Activated T-helper 1 cell treated with anti-CD3 and anti-CD28 coated beads, Interleukin-2, amount 50 U/mL, for 16 hours (primary cell): Measurements from ENCODE around the gene MORC1.
"Not testable (repeated sequence)": the region's sequence is repeated elsewhere in the genome, so short reads cannot be mapped to it uniquely, and the experiment has no call there.

Source experiments
- DNase-seq, 2 donors: peaks; one replicate each; pipeline ENCODE4 v3.0.0-alpha.2; 2020; ENCODE audit warnings: low read depth in 1 of 2, low spot score in 1 of 2

Gene MORC1

DNA sequence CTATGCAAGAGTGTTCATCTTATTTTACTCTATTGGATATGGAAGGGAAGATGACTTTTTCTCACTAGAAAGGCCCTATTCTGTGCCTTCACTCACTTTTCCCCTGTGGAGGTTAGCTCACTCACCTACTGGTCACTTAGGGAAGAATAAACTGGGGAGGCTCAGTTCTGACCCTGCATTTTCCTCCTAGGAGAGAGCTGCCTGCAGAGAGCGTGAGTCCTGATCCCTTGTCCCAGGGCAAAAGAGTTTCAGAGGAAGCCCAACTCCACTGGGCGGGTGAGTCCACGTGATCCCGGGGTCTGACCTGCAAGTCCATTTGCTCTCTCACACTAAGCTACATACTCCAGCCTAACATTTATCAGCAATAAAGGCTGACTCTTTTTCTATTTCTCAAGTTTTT, 8.4 kb downstream of the MORC1 start:
- DNase-seq: no peak

DNA sequence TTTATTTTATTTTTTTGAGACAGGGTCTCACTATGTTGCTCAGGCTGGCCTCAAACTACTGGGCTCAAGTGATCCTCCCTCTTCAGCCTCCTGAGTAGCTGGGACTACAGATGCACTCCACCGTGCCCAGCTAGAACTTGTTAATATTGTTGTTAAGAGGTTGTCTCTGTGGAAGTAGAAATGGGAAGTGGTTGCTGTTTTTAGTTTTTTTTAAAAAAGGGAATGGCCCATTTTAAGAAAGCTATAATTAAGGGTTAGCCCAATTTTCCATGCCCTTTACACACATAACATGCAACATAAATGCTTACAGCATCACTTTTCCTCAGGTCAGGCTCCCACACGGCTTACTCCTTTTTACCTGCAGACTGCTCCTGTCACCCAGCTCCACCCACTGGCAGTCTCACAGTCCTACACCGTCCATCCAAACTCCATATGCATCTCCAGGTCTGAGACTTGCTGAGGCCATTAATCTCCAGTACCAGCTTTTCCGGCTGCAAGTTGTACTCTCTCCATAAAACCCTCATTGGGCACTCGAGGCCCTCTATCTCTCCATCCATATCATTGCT, 19.8 kb downstream of the MORC1 start:
- no peak for DNase-seq

DNA sequence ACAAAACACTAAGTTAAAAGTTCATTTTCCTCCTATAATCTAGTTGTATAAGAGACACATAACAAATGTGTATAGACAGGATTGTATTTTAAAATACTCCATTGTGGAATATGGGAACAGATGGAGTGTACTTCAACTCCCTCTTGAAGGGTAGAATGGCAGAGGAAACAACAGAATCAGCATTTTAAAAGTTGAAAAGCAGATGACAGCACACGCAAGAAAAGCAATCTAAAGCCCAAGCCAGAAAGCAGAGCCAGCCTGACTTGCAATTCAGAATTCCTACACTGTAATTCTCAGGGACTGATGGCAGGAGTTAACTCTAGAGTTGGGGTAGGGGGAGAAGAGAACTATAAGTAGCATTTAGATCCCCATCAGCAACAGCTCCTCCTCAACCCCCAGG, 22.8 kb downstream of the MORC1 start:
- DNase-seq: no peak

DNA sequence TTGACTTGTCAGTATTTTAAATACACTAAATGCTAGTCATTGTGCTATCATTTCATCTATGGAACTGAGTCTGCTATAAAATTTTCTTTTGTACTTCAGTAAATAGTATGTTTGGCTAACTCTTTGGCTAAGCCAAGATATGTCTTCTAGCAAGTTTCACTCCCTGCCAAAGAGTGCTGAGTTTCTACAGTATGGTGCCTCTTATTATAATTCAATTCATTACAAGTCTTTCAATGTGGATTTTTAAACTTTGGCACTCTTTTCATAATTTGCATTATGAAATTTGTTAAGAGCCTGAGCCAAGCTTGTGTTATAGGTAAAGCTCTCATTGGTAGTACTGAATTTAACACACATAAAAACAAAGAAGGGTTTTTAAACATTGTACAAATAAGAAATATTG, 24.4 kb downstream of the MORC1 start:
- no peak for DNase-seq

DNA sequence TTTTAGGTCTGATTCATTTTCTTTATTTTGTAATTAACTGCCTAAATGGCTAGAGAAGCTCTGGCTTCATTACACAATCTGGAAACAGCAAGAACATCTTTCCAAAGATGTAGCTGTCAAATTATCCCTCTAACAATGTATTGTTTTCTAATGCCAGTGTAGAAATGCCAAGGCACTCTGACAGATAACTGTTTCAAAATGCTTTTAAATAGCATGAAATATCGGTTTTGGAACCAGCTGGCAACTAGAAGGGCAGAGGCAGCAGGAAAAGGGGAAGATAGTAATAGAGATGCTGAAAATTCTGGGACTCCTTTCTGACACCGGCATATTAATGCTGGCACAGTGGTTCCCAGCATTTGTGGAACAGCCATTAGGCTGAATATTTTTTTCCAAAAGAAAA, 26.1 kb downstream of the MORC1 start:
- no peak for DNase-seq

DNA sequence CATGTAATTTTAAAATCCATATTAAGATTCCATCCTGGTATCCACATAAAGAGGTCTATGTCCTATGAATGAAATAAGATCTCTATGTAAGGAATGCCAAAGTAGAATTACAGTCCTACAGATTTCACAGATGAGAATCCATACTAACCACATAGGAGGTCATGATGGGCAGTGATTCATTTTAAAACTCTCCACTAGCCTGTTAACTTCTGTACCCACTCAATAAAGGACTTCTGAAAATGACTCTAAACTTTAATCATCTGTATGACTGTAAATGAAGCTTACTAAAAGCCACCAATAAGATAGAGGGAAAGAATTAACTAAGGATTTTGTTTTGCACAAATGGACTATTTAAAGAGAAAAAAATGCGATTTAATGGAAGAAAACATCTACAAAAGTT, 28.7 kb downstream of the MORC1 start:
- DNase-seq: no peak

DNA sequence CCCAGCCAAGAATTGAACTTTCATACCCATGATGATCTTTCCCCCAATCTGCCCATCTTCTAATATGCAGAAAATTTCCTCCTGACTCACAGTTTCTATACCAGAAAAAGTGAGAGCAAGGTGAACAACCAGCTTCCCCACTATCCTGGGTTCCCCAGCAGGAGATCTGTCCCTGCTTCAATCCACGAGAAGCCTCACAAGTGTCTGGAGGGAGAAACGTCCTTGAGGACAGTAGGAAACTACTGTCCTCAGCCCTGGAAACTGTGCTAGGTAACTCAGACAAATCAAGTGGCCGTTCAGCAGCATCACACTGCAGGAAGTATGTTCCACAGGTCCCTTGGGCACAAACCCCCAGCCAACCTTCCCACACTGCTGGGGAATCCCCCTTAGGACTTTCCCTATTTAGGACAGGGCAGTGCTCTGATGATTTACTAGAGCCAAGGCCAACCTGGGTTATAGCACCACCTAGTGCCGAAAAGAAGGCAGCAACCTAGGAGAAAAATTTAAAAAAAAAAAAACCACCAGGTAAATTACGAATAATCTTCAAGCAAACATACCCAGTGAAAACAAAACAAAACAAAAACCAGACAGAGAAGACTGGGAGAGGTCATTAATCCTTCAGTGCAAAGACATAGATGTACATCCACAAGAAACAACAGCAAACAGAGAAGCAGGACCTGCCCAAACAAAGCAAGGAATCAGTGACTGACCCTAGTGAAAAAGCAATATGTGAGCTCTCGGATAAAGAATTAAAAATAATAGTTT, 36.0 kb downstream of the MORC1 start:
- no peak for DNase-seq

DNA sequence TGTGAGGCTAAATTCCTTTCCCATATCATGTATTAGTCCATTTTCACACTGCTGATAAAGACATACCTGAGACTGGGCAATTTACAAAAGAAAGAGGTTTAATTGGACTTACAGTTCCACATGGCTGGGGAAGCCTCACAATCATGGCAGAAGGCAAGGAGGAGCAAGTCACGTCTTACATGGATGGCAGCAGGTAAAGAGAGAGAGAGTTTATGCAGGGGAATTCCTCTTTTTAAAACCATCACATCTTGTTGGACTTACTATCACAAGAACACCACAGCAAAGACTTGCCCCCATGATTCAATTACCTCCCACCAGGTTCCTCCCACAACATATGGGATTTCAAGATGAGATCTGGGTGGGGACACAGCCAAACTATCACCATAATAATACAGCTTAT, 37.8 kb downstream of the MORC1 start:
- not testable (repeated sequence) for DNase-seq

DNA sequence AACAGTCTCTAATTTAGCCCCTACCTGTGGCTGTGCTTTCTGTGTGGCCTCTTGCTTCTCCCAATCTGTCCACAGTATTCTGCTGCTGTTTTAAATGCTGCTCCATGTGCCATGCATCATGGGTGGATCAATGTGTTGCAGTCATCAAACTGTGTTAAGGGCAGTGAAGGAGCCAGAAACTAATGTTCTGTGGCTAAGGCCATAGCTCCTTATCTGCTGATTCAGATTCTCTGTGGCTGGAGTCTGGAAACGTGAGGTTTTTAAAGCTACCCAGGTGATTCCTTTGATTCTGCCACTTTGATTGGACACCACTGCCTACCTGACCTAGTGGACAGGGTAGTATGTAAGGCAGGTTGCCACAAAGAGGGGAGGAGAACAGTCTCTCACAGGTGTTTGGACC, 44.8 kb downstream of the MORC1 start:
- DNase-seq: no peak

DNA sequence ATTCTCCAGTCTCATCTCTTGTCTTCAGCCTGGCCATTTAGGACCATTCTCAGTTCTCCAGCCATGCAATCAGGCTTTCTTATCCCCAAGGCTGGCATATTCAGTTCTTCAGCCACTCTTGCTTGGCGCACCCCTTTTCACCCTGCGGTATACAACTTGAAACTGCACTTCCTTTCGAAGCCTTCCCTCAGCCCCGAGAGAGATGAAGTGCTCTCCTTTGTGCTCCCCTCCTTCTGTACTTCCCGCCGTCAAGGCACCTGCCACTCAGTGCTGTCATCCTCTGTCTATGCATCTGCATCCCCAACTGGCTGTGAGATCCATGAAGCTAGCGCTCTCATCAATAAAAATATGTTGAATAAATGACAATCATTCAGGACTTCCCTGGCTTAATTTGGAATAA, 45.7 kb downstream of the MORC1 start:
- DNase-seq: no peak

DNA sequence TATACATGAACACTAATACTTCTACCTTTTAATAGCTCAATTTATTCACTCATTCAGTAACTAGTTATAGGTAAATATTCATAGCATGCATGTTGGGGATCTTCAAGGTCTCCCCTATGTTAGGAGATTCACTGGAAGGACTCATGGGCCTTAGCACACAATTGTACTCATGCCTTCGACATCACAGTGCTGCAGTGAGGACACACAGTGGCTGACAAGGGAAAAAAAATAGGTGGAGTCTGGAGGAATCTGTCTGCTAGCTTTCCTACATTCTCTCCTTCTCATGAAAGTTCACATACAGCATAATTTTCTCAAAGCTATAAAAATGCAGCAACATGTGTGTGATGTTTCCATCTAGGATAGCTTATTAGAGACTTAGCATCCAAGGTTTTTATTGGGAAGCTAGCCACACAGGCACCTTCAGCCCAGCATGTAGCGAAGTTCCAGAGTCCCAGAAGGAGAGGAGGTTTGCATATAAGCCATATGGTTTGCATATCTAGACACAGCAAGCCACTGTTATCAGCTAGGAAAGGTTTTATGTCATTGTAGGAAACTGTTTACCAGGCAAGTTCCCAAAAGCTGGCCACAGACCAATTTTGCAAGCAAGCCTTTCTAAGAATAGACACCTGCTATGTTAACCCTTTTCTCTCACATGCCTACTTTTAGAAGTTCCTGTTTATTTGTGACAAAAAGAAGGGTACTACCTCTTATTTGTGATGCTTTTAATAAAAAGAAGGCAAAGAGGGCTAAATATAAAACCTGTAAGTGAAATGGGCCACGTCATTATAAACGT, 46.4 kb downstream of the MORC1 start:
- DNase-seq: no peak

DNA sequence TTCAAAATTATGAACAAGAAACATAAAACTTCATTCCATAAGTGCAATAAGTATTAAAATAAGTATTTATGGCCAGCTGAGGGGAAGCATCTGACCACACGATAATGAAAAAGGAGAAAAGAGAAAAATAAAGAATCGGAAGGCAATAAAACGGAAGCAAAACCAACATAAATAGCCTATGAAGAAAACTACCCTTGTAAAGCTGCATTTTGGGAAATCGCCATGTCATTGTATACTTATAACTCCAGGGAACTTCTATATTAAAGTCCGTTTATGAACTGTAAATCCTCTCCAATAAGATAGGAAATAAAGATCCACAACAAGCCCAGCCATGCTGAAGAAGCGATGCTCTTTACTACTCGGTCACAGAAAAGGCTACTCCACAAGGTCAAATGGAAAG, 47.7 kb downstream of the MORC1 start:
- DNase-seq: no peak

DNA sequence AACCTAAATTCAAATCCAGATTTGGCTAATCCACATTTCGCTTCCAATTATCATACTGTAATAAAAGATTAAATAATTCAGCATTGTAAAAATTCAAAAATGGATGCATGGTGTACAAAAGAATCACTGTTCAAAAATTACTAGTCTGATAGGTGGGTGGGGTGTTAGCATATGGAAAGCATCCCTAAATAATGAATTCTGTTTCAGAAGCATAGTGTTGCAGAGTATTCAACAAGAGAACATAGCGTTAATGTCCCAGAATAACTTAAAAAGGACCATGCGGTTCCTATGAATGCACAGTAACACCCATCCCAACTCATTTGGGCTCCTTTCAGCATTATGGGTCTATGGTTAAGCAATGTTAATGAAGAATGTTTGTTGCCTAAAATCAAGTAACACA, 51.1 kb downstream of the MORC1 start:
- DNase-seq: no peak

DNA sequence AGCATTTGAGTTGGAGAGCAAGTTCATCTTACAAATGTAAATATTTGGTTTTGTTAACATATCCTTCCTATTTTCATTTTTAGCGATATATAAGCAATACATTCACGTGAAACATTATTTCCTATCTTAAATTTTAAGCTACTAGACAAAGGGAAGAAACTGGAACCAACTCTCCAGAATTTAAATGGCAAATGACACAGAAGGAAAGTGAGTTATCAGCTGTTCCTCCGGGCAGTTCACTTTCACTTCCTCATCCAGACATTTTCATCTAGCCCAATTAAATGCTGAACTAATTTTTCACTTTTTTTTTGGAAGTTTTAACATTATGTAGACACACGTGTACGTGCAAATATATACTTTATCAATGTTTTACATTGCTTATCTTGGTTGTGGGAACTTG, 58.7 kb downstream of the MORC1 start:
- no peak for DNase-seq

DNA sequence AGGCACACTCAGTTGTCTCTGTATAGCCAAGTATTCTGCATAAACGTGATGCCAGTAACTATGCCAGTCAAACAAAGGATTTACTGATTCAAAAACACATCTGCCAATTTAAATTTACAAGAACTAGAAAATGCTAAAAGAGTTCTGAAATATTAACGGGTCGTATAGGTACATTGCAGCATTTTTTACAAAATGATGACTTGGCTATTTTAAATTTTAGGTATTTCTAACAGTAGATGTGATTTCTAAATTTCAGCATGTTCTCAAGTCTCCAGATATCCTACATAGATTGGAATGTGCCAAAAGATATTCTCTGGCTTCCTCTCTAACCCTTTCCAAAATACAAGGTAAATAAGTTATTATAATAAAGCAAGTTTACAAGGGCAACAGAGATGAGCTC, 60.3 kb downstream of the MORC1 start:
- no peak for DNase-seq

DNA sequence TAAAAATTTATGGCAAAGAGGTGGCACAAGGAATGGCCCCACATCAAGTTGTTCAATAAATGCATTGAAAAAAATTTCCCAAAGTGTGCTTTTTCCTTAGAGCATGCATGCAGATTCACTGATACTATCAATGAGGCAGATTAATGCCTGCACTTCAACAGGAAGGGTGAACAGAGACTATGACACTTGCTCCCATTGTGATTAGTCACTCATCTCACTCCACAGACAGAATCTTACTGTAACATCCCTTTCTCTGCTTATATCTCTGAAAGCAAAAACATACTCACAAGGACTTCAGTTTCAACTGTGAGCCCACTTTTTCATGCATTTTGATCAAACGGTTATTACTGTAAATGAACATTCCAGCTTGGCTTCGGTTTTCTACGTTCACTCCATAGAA, 60.9 kb downstream of the MORC1 start:
- DNase-seq: no peak

DNA sequence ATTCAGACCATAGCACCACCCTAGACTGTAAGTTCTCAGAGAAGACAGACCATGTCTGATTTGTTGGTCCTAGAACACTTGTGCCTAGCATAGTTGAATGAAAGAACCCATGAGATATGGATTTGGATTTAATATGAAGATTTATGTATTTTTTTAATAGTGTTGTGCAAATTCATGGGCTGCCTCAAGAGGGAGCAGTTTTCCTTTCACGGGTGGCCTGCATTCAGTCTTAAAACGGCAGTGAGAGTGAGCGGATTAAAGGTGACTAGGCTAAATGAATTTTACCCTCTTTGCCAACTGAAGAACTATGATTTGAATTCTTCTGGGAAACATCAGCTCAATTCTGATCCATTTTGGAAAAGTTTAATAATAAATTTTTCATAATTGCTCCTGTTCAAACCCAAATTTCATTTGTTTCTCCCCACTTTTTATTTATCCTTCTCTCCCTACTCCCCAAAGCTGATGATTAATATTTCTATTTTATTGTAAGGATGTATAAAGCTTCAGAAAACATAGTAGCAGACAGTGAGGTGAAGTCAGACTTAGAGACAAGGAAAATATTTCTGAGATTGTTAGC, 67.3 kb downstream of the MORC1 start:
- no peak for DNase-seq

DNA sequence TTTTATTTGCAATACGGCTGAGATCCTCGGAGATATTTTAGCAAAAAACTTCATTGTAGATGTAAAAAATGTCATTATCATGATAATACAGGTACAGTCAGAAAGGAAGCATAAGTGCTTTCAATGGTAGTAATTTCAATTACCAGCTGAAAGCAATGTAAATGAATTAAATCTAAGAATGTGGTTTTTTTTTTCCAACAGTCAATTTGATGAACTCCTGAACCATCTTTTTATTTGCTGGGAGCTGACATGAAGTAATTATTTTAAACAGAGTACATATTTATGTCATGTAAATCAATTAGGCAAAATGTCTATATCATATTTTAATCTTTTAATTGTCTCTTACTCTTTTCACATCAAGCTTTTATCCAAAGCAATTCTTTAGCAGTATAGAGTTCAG, 70.6 kb downstream of the MORC1 start:
- DNase-seq: no peak

DNA sequence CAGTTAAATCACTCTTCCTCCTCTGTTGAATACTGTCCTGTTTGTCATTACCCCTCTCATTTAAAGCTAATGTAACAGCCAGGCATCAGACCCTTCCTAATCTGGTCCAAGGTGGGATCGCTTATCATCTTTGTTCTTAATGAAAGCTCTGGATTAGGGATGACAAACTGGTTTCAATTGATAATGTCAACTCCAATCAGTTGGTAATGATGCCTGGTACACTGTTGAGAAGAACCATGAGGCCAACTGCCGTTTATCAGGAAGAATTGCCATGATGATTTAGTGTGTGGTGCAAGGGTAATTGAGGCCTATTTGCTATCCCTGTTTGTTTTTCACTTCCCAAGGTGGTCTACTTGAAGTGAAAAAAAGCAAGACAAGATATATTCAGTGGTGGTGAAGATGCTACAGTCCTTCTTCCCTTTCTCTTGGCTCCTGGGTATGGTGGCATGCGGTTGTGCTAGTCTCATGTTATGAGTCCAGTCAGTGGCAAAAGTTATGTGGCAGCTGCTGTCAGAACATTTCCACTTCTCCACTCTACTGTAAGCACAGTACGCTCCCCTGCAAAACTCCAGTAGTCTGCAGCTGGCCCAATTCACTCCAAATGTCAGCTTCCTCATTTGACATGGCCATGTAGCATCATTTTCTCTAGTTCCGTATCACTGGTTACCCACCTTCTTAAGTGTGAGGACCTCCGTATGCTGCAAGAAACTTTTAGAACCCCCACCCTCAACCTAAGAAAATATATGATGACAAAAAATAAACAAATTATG, 72.5 kb downstream of the MORC1 start:
- DNase-seq: no peak

DNA sequence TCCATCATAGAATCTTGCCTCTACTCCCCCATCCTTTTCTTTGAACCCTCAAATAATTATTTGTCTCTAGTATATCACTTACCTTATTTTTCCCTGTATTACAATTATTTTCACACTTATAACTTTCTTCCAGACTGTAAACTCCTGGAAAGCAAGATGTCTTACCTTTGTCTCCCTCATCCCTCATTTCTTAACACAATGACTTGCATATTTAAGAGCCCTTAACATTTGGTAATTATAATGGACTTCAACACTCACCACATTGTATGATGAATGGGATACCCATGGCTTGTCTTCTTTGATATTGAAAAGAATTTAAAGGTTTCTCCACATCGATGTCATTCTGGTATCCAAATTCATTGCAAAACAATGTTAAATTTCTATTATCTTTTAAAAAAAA, 82.9 kb downstream of the MORC1 start:
- no peak for DNase-seq

DNA sequence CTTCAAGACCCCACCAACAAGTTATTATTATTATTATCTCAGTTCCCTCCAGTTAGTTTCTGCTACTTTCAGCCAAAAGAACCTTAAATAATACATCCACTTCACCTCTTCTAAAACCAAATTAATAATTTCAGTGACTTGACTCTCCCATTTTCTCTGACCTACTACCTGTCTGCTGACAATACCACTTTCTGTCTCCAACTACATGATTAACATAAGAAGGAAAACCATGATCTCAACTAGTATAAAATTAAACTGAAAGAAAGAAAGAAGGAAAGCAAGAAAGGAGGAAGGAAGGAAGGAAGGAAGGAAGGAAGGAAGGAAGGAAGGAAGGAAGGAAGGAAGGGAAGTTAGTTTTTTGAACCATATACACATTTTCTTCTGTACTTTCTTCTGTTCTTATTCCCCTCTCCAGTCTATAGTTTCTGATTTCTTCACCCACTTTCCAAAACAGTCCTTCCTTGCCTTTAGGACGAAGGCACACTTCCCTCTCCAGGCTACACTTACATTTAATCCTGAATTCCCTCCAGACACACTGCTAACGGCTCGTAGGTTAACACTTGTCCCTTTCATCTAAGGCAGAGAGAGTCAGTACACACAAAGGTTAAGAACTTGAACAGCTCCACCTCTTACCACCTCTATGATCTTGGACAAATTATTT, 84.8 kb downstream of the MORC1 start:
- DNase-seq: no peak
